ENCODE results near the gene CPSF4L. TPM values are rescaled to one million over a fixed set of nuclear protein-coding genes. Genes with fewer than 3 reads are reported as not detected.

CPSF4L gene
- total and polyA plus RNA-seq, 8 donors, result 0.20 to 0.73 (median 0.33) TPM; not detected in 2

DNA sequence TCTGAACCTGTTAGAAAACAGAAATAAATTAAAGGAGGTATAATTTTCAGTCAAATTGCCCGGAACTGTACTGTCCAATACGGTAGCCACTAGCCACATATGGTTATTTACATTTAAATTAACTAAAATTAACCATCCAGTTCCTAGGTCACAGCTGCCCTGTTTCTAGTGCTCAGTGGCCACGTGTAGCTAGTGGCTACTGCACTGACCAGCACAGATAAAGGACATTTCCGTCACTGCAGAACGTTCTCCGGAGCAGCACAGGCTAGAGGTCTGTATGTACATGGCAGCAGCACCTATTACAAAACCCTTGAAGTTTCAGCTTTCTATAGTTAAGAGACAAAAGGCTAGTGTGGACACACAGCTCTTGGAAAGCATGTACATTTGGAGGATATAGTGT, 33.7 kb downstream of the CPSF4L start:
- no peaks in the 10 kb centered on the region for H3K9me3 ChIP-seq
- peaks cover 0 to under 1% of the 10 kb centered on the region in 2 donors for H3K36me3 ChIP-seq
- H3K27me3 ChIP-seq, result no peaks in the 10 kb centered on the region
- ATAC-seq (no peak), DNase-seq (no peak)
- intact Hi-C loops (cut with DNase I), result no loop called here
- H3K27ac ChIP-seq, result no peak overlapping the region
- H3K4me1 ChIP-seq, result peaks cover 0 to 64% of the 10 kb centered on the region in 2 donors
- TF ChIP-seq, protein P1, sequence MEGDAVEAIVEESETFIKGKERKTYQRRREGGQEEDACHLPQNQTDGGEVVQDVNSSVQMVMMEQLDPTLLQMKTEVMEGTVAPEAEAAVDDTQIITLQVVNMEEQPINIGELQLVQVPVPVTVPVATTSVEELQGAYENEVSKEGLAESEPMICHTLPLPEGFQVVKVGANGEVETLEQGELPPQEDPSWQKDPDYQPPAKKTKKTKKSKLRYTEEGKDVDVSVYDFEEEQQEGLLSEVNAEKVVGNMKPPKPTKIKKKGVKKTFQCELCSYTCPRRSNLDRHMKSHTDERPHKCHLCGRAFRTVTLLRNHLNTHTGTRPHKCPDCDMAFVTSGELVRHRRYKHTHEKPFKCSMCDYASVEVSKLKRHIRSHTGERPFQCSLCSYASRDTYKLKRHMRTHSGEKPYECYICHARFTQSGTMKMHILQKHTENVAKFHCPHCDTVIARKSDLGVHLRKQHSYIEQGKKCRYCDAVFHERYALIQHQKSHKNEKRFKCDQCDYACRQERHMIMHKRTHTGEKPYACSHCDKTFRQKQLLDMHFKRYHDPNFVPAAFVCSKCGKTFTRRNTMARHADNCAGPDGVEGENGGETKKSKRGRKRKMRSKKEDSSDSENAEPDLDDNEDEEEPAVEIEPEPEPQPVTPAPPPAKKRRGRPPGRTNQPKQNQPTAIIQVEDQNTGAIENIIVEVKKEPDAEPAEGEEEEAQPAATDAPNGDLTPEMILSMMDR (IDR thresholded peaks at IDR 0.05), result no peak
- no peak overlapping the region for H3K4me3 ChIP-seq

DNA sequence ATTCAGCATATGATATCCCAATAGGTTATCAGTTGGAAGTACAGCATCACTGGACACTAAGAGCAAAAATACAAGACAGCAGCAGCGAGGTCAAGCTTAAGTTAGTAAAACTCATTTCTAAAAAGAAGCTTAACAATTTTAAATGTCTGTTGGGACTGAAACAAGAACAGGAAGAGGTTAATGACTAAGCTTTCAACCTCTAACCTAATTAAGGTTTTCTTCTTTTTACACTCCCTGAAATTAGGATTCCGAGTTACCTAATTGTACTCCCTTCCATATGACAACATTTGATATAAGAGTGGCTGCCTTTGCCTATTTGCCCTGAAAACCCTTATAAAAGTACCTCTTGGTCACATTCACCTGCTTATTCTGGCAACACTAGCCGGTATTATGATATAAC, 34.3 kb downstream of the CPSF4L start:
- H3K4me1 ChIP-seq, result peaks cover 0 to 64% of the 10 kb centered on the region in 2 donors
- ATAC-seq, result no peak
- H3K36me3 ChIP-seq, result peaks cover 0 to 6% of the 10 kb centered on the region in 2 donors
- no peaks in the 10 kb centered on the region for H3K27me3 ChIP-seq
- H3K27ac ChIP-seq, result no peak overlapping the region
- TF ChIP-seq, protein P1 (IDR thresholded peaks at IDR 0.05), result no peak
- no peaks in the 10 kb centered on the region for H3K9me3 ChIP-seq
- DNase-seq, result no peak
- intact Hi-C loops (cut with DNase I), result no loop called here
- H3K4me3 ChIP-seq, result no peak overlapping the region

DNA sequence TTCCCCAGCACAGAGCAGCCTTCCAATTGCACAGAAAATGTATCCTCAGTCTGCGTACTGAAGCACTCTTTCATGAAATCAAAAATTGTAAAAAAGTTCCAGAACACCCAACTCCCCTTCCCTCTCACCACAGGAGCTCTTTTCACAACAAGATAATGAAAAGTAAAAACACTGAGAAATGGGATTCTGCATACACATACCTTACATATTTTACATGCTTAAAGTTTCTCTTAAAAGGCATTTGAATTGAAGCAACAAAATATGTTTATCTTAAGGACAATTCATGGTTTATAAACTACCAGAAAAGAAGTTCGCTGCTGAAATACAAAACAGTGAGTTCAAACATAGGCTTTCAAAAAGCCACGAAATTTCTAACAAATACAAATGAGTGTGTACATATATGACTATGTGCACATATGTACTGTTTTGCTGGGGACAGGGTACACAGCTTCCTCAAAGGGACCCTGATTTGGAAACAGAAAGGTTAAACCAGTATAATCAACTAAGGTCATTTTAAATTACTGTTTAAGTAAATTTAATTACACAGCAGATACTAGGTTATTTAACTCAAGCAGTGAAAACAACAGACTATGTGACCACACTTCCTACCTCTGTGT, 35.0 kb downstream of the CPSF4L start:
- Histone ChIP-seq H3K36me3 (peaks cover 0 to 9% of the 10 kb centered on the region in 2 donors), H3K27ac (no peak overlapping the region), H3K9me3 (no peaks in the 10 kb centered on the region), H3K4me1 (peaks cover 0 to 64% of the 10 kb centered on the region in 2 donors), H3K27me3 (no peaks in the 10 kb centered on the region), H3K4me3 (no peak overlapping the region)
- intact Hi-C loops (cut with DNase I), result no loop called here
- TF ChIP-seq, protein P1 (IDR thresholded peaks at IDR 0.05), result no peak
- no peak for DNase-seq
- ATAC-seq, result no peak

DNA sequence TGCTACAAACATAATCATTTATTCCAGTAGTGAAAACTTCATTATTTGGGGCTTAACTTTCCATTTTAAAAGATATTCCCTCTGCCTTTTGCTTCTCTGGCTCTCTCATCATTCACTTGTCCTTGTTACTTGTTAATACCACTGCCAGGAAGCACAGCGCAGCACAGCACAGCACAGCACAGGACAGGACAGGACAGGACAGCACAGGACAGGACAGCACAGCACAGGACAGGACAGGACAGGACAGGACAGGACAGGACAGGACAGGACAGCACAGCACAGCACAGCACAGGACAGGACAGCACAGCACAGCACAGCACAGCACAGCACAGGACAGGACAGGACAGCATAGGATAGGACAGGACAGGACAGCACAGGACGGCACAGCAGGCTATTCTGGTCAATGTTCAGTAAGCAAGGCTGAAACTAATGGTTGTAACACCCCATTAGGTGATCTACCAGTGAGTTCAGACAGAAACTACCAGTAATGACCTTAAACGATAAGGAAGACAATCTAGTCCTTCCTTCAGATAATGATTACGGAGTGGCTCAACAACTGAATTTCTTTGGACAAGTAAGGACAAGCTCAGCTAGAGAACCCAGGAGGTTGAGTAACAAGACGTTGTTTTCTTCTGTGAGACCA, 36.9 kb downstream of the CPSF4L start:
- no peak overlapping the region for H3K27ac ChIP-seq
- intact Hi-C loops (cut with DNase I), result no loop called here
- H3K27me3 ChIP-seq, result no peaks in the 10 kb centered on the region
- DNase-seq (no peak), ATAC-seq (no peak)
- no peaks in the 10 kb centered on the region for H3K9me3 ChIP-seq
- no peak overlapping the region for H3K4me3 ChIP-seq
- peaks cover 0 to 47% of the 10 kb centered on the region in 2 donors for H3K4me1 ChIP-seq
- TF ChIP-seq, protein P1 (IDR thresholded peaks at IDR 0.05), result no peak
- H3K36me3 ChIP-seq, result peaks cover 0 to 24% of the 10 kb centered on the region in 2 donors

DNA sequence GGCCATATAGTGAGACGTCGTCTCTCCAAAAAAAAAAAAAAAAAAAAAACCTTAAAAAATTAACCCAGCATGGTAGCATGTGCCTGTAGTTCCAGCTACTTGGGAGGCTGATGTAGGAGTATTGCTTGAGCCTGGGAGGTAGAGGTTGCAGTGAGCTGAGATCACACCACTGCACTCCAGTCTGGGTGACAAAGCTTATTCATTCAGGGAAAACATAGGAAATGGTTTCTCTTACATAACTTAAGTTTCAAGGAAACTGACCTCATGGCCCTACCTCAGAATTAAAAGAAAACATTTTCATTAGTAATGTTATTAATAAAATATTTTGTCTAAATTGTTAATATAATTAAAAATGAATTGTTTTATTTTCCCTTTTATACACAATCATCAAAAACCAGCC, 37.4 kb downstream of the CPSF4L start:
- no peaks in the 10 kb centered on the region for H3K9me3 ChIP-seq
- TF ChIP-seq, protein P1 (IDR thresholded peaks at IDR 0.05), result no peak
- no peaks in the 10 kb centered on the region for H3K27me3 ChIP-seq
- peaks cover 0 to 42% of the 10 kb centered on the region in 2 donors for H3K4me1 ChIP-seq
- H3K36me3 ChIP-seq, result peaks cover 0 to 24% of the 10 kb centered on the region in 2 donors
- ATAC-seq (no peak), DNase-seq (no peak)
- no peak overlapping the region for H3K27ac ChIP-seq
- intact Hi-C loops (cut with DNase I), result no loop called here
- H3K4me3 ChIP-seq, result no peak overlapping the region
